Right lobe of liver (tissue), 4 donors: Measurements from ENCODE around the gene CNPY4.

ENCODE experiments used
- CTCF ChIP-seq, 4 donors: fragments of 200-600 bp in 3 of 4; fragments of 450-650 bp in 1 of 4; IDR thresholded peaks; one replicate each; pipeline versions ENCODE4 v1.5.1 to v1.8.0; 2016 to 2022; ENCODE audit warnings: antibody characterized with exemption in 4 of 4, mild to moderate bottlenecking in 2 of 4
- POLR2A ChIP-seq: fragments of 450-650 bp; IDR thresholded peaks from one replicate; pipeline ENCODE4 v1.6.1; 2017; ENCODE audit warnings: antibody characterized with exemption, mild to moderate bottlenecking
- donor health status: DM: no; HTN: no; CAD: no.
- donor health status: DM: no; HTN: no; CAD: no.
- donor health status: DM: no; HTN: yes; CAD: no.

- TF ChIP-seq CTCF (IDR thresholded peaks at IDR 0.05): no peak
- TF ChIP-seq POLR2A: no peak
Measured at GRCh38 chr7:100105534-100105933, 13.9 kb upstream of the CNPY4 start.
